Panc1 (cell line): ENCODE measurements around the gene ERN1.

ENCODE experiments used
- POLR2AphosphoS5 ChIP-seq: IDR thresholded peaks from 2 replicates; pipeline ENCODE4 v1.6.1; 2012; ENCODE audit warnings: mild to moderate bottlenecking, low read depth, low read length, moderate library complexity
- TF ChIP-seq, protein P1 (sequence below): fragments of 450-650 bp; IDR thresholded peaks from 2 replicates; pipeline ENCODE4 v1.5.1; 2017; ENCODE audit warnings: mild to moderate bottlenecking

DNA sequence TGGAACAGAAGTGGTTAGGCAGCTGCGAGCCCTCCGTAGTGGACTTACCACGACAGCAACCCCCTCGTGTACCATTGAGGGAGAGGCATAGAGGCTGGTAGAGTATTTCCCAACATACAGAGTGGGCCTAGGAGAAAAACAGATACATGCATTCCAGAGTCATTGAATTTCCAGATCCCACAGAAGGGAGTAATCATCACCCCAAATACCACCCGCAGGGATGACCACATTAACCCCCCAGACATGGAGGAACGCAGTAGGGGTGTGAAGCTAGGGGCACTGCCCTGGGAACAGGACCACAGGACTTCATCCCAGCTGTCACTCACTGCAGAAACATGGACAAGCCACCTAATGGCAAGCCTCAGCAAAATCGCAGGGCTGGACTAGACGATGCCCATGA, 64.8 kb downstream of the ERN1 start:
- no peak for TF ChIP-seq POLR2AphosphoS5
- TF ChIP-seq, protein P1, sequence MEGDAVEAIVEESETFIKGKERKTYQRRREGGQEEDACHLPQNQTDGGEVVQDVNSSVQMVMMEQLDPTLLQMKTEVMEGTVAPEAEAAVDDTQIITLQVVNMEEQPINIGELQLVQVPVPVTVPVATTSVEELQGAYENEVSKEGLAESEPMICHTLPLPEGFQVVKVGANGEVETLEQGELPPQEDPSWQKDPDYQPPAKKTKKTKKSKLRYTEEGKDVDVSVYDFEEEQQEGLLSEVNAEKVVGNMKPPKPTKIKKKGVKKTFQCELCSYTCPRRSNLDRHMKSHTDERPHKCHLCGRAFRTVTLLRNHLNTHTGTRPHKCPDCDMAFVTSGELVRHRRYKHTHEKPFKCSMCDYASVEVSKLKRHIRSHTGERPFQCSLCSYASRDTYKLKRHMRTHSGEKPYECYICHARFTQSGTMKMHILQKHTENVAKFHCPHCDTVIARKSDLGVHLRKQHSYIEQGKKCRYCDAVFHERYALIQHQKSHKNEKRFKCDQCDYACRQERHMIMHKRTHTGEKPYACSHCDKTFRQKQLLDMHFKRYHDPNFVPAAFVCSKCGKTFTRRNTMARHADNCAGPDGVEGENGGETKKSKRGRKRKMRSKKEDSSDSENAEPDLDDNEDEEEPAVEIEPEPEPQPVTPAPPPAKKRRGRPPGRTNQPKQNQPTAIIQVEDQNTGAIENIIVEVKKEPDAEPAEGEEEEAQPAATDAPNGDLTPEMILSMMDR: no peak
